Keratinocyte (primary cell): ENCODE results near the gene VCX2. TPM values are rescaled to one million over a fixed set of nuclear protein-coding genes. Genes with fewer than 3 reads are reported as not detected.

ENCODE experiments used
- DNase-seq: peaks from one replicate; pipeline ENCODE4 v3.0.0-alpha.2; 2011; ENCODE audit warnings: low read depth, missing footprints, low spot score
- FAIRE-seq: peaks from 2 replicates; lab custom pipeline; 2011; peaks lifted over from hg19 to GRCh38; lab: Jason Lieb, UNC
- H2AFZ ChIP-seq: 2 replicates; pipeline ENCODE4 v1.6.0; 2012; ENCODE audit warnings: low read length, control low read depth, inconsistent platforms; ENCODE audit not compliant: control insufficient read depth
- H3K27ac ChIP-seq: 2 replicates; pipeline ENCODE4 v1.5.1; 2011; ENCODE audit warnings: low read length; ENCODE audit not compliant: control insufficient read depth, insufficient read depth
- H3K27me3 ChIP-seq: 3 replicates; pipeline ENCODE4 v1.6.0; 2011; ENCODE audit warnings: low read length; ENCODE audit not compliant: control insufficient read depth, insufficient read depth; ENCODE audit errors: extremely low read depth
- H3K36me3 ChIP-seq, 2 experiments: 2 replicates in 1 of 2; 3 replicates in 1 of 2; pipeline ENCODE4 v1.5.1; 2011; ENCODE audit warnings: low read length in 2 of 2, mild to moderate bottlenecking in 1 of 2; ENCODE audit not compliant: control insufficient read depth in 2 of 2, insufficient read depth in 2 of 2; ENCODE audit errors: extremely low read depth in 1 of 2
- H3K4me1 ChIP-seq: 3 replicates; pipeline ENCODE4 v1.5.1; 2011; ENCODE audit warnings: low read length; ENCODE audit not compliant: control insufficient read depth, insufficient read depth; ENCODE audit errors: extremely low read depth
- H3K4me2 ChIP-seq: 3 replicates; pipeline ENCODE4 v1.6.0; 2011; ENCODE audit warnings: low read depth, low read length; ENCODE audit not compliant: control insufficient read depth, insufficient read depth; ENCODE audit errors: extremely low read depth
- H3K4me3 ChIP-seq, 3 experiments: fragments of 200-600 bp in 1 of 3; sonication (generic) in 1 of 3; 2 replicates in 2 of 3; 3 replicates in 1 of 3; pipeline ENCODE4 v1.5.1; 2011 to 2016; ENCODE audit warnings: low read length in 3 of 3, mild to moderate bottlenecking in 3 of 3, control low read depth in 2 of 3, inconsistent platforms in 1 of 3, low read depth in 1 of 3, mixed read lengths in 1 of 3, mixed run types in 1 of 3, moderate library complexity in 1 of 3; ENCODE audit not compliant: control insufficient read depth in 2 of 3, insufficient read depth in 2 of 3; ENCODE audit errors: extremely low read depth in 1 of 3
- H3K79me2 ChIP-seq: 2 replicates; pipeline ENCODE4 v1.6.0; 2012; ENCODE audit warnings: low read length; ENCODE audit not compliant: control insufficient read depth, insufficient read depth
- H3K9ac ChIP-seq: 3 replicates; pipeline ENCODE4 v1.6.0; 2011; ENCODE audit warnings: low read length; ENCODE audit not compliant: control insufficient read depth, insufficient read depth; ENCODE audit errors: extremely low read depth
- H3K9me1 ChIP-seq: 3 replicates; pipeline ENCODE4 v1.6.0; 2011; ENCODE audit warnings: low read length; ENCODE audit not compliant: control insufficient read depth, insufficient read depth; ENCODE audit errors: extremely low read depth
- H3K9me3 ChIP-seq: 2 replicates; pipeline ENCODE4 v1.5.1; 2012; ENCODE audit warnings: low read depth, low read length; ENCODE audit not compliant: control insufficient read depth
- H4K20me1 ChIP-seq: 3 replicates; pipeline ENCODE4 v1.6.0; 2011; ENCODE audit warnings: low read length; ENCODE audit not compliant: control insufficient read depth, insufficient read depth; ENCODE audit errors: extremely low read depth
- EZH2 ChIP-seq: IDR thresholded peaks from one replicate; pipeline ENCODE4 v1.6.1; 2012; ENCODE audit warnings: inconsistent platforms, mild to moderate bottlenecking, low read length, moderate library complexity
- dilution Hi-C: fragments of 300-500 bp; cut with MboI; formaldehyde crosslinking; loops from one replicate; pipeline ENCODE4 v1.7.0; 2020; ENCODE audit warnings: low sequenced_read_pairs; ENCODE audit not compliant: extremely low pct_ligation_motif_present
- polyA plus RNA-seq, 5 experiments: library from polyadenylated mRNA; depleted of rRNA in 3 of 5; stranded (reverse) in 3 of 5; stranded (forward) in 1 of 5; unstranded in 1 of 5; fragments of >200 nt; gene quantifications; 1 replicate in 1 of 5; 2 replicates in 3 of 5; 3 replicates in 1 of 5; pipeline versions ENCODE4 v1.2.1 to v1.2.3, GENCODE V29; 2011 to 2012; ENCODE audit warnings: missing spikeins in 2 of 5, low read depth in 1 of 5, low replicate concordance in 1 of 5
- TF ChIP-seq, protein P1 (sequence below), 3 experiments: IDR thresholded peaks in 1 of 3; conservative IDR thresholded peaks in 1 of 3; optimal IDR thresholded peaks in 1 of 3; 2 replicates in 2 of 3; 3 replicates in 1 of 3; pipeline versions ENCODE3 to v1.5.1; 2011; ENCODE audit warnings: low read length in 3 of 3, mild to moderate bottlenecking in 3 of 3, moderate library complexity in 2 of 3, control low read depth in 1 of 3, inconsistent platforms in 1 of 3; ENCODE audit not compliant: insufficient read depth in 2 of 3; ENCODE audit errors: extremely low read depth in 1 of 3

Gene VCX2
- polyA plus RNA-seq, 1 donor (not counting 4 experiments of a cell fraction or from before 2014, with no cell fraction given), result not detected

DNA sequence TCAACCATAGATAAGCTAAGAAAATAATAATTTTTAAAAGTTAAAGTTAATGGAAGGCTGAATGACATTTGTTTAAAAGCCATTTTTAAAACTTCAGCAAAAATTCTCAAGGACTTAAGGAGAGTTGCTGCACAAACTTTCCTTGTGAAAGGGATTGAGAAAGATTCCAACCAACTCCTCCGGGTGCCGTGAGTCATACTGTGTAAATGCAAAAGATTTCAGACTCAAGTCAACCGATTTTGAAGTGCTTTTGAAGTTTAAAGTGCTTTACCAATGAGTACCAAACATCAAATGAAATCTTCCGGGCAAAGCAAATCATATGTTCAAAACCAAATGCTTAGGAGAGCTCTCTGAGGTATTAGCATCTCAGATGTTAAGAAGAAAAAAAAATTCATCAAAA, 31.4 kb downstream of the VCX2 start:
- Histone ChIP-seq H3K36me3 (no peaks in the 10 kb centered on the region), H2AFZ (no peak overlapping the region), H3K79me2 (no peaks in the 10 kb centered on the region), H3K27ac (no peak overlapping the region), H3K4me3 (no peak overlapping the region), H3K27me3 (no peaks in the 10 kb centered on the region), H3K9ac (no peak overlapping the region), H4K20me1 (no peaks in the 10 kb centered on the region), H3K9me3 (no peaks in the 10 kb centered on the region), H3K4me2 (no peak overlapping the region), H3K9me1 (no peaks in the 10 kb centered on the region), H3K4me1 (no peaks in the 10 kb centered on the region)
- FAIRE-seq (no peak), DNase-seq (no peak)
- TF ChIP-seq EZH2, result no peak
- TF ChIP-seq, protein P1, sequence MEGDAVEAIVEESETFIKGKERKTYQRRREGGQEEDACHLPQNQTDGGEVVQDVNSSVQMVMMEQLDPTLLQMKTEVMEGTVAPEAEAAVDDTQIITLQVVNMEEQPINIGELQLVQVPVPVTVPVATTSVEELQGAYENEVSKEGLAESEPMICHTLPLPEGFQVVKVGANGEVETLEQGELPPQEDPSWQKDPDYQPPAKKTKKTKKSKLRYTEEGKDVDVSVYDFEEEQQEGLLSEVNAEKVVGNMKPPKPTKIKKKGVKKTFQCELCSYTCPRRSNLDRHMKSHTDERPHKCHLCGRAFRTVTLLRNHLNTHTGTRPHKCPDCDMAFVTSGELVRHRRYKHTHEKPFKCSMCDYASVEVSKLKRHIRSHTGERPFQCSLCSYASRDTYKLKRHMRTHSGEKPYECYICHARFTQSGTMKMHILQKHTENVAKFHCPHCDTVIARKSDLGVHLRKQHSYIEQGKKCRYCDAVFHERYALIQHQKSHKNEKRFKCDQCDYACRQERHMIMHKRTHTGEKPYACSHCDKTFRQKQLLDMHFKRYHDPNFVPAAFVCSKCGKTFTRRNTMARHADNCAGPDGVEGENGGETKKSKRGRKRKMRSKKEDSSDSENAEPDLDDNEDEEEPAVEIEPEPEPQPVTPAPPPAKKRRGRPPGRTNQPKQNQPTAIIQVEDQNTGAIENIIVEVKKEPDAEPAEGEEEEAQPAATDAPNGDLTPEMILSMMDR (optimal IDR thresholded peaks at IDR 0.05 in 1 of 3, IDR thresholded peaks at IDR 0.05 in 1 of 3, conservative IDR thresholded peaks at IDR 0.05 in 1 of 3; ENCODE audit: extremely low read depth in 1 of 3, insufficient read depth in 2 of 3, low read length in 3 of 3), result no peak
- dilution Hi-C loops, result no loop called here

DNA sequence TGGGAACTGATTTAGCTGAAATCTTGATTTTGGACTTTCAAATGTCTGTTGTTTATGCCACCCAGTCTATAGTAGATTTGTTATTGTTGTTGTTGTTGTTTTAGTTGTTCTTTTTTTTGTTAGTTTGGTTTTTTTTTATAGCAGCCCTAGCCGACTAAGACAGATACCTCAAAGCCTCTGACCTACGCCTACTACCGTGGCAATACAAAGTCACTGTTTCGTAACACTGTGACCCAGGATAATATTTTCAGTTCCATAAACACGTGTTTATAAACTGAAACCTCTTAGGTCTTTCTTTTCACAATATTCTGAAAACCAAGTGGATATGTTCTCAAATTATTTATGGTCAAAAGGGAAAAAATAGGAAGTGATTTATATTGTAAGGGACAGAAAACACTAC, 32.8 kb downstream of the VCX2 start:
- H3K36me3 ChIP-seq, result no peaks in the 10 kb centered on the region
- no peaks in the 10 kb centered on the region for H3K9me1 ChIP-seq
- no peak overlapping the region for H3K4me3 ChIP-seq
- no peak overlapping the region for H3K4me2 ChIP-seq
- DNase-seq (no peak), FAIRE-seq (no peak)
- H2AFZ ChIP-seq, result no peak overlapping the region
- no peaks in the 10 kb centered on the region for H3K27me3 ChIP-seq
- H4K20me1 ChIP-seq, result no peaks in the 10 kb centered on the region
- no peak overlapping the region for H3K27ac ChIP-seq
- no peak for TF ChIP-seq EZH2
- TF ChIP-seq, protein P1 (optimal IDR thresholded peaks at IDR 0.05 in 1 of 3, IDR thresholded peaks at IDR 0.05 in 1 of 3, conservative IDR thresholded peaks at IDR 0.05 in 1 of 3; ENCODE audit: extremely low read depth in 1 of 3, insufficient read depth in 2 of 3, low read length in 3 of 3), result no peak
- H3K79me2 ChIP-seq, result no peaks in the 10 kb centered on the region
- H3K4me1 ChIP-seq, result no peaks in the 10 kb centered on the region
- no peak overlapping the region for H3K9ac ChIP-seq
- no peaks in the 10 kb centered on the region for H3K9me3 ChIP-seq
- dilution Hi-C loops, result no loop called here
